ENCODE measurements around the gene DLG2. TPM values are rescaled to one million over a fixed set of nuclear protein-coding genes. Genes with fewer than 3 reads are reported as not detected.

The DLG2 gene
- total RNA-seq, 4 donors from 2014 or later: 7.3 to 14.1 (median 11.1) TPM

GRCh38 chr11:84522331-84522730, 1104.8 kb downstream of the DLG2 start:
- DNase-seq (ENCODE audit: extremely low spot score): no peak
- Histone ChIP-seq H3K27me3 (no peaks in the 10 kb centered on the region), H3K4me1 (peaks cover 0 to 33% (median 20%) of the 10 kb centered on the region in 4 donors), H3K27ac (replicated peaks in 1 of 4) (peak overlapping the region in 2 of 4 donors; percentile 9 to 12), H3K9me3 (no peaks in the 10 kb centered on the region), H3K4me3 (no peak overlapping the region), H3K36me3 (no peaks in the 10 kb centered on the region)
- intact Hi-C loops (cut with DNase I): loop anchor here (10.0 kb wide), 1 partner anchor 688 kb away; no protein-coding TSS in a partner anchor
- TF ChIP-seq POLR2AphosphoS5 (IDR thresholded peaks at IDR 0.05) (peak in 1 of 2 donors; percentile 30), CTCF (IDR thresholded peaks at IDR 0.05) (no peak), EP300 (IDR thresholded peaks at IDR 0.05) (no peak), POLR2A (IDR thresholded peaks at IDR 0.05; ENCODE audit: low read depth) (no peak)

GRCh38 chr11:84518631-84519183, 1108.4 kb downstream of the DLG2 start:
- TF ChIP-seq EP300 (IDR thresholded peaks at IDR 0.05) (no peak), CTCF (IDR thresholded peaks at IDR 0.05) (no peak), POLR2AphosphoS5 (IDR thresholded peaks at IDR 0.05) (no peak), POLR2A (IDR thresholded peaks at IDR 0.05; ENCODE audit: low read depth) (no peak)
- WGBS: 76% methylated on average over 2 of the region's 2 CpGs
- DNase-seq (ENCODE audit: extremely low spot score): no peak

GRCh38 chr11:84514436-84514835, 1112.7 kb downstream of the DLG2 start:
- no peak overlapping the region for H3K27ac ChIP-seq (replicated peaks in 1 of 4)
- TF ChIP-seq POLR2AphosphoS5 (IDR thresholded peaks at IDR 0.05) (no peak), EP300 (IDR thresholded peaks at IDR 0.05) (no peak)
- no peaks in the 10 kb centered on the region for H3K27me3 ChIP-seq
- no peaks in the 10 kb centered on the region for H3K36me3 ChIP-seq
- no peak overlapping the region for H3K4me3 ChIP-seq
- no peak for DNase-seq (ENCODE audit: extremely low spot score)
- intact Hi-C loops (cut with DNase I): no loop called here
- 59% methylated on average over 1 of the region's 1 CpG for WGBS
- no peaks in the 10 kb centered on the region for H3K4me1 ChIP-seq
- no peaks in the 10 kb centered on the region for H3K9me3 ChIP-seq

More at GRCh38 chr11:84518631-84519183, 1108.4 kb downstream of the DLG2 start:
- H3K4me3 ChIP-seq: no peak overlapping the region
- no peaks in the 10 kb centered on the region for H3K9me3 ChIP-seq
- no peaks in the 10 kb centered on the region for H3K36me3 ChIP-seq
- no peak overlapping the region for H3K27ac ChIP-seq (replicated peaks in 1 of 4)
- peaks cover 0 to 18% (median 8%) of the 10 kb centered on the region in 4 donors for H3K4me1 ChIP-seq
- no peaks in the 10 kb centered on the region for H3K27me3 ChIP-seq
- intact Hi-C loops (cut with DNase I): loop anchor here (5.0 kb wide), 1 partner anchor 131 kb away; no protein-coding TSS in a partner anchor

- Histone ChIP-seq H3K27me3 (no peaks in the 10 kb centered on the region), H3K9me3 (no peaks in the 10 kb centered on the region), H3K36me3 (no peaks in the 10 kb centered on the region), H3K27ac (replicated peaks in 1 of 4) (no peak overlapping the region), H3K4me1 (no peaks in the 10 kb centered on the region), H3K4me3 (no peak overlapping the region)
- intact Hi-C loops (cut with DNase I): no loop called here
- no peak for DNase-seq (ENCODE audit: extremely low spot score)
- 70% methylated on average over 1 of the region's 1 CpG for WGBS
- TF ChIP-seq EP300 (IDR thresholded peaks at IDR 0.05) (no peak), CTCF (IDR thresholded peaks at IDR 0.05) (no peak), POLR2A (IDR thresholded peaks at IDR 0.05; ENCODE audit: low read depth) (no peak), POLR2AphosphoS5 (IDR thresholded peaks at IDR 0.05) (no peak)
These were observed 1123.6 kb downstream of the DLG2 start for GRCh38 chr11:84503503-84503902.

GRCh38 chr11:84501750-84502149, 1125.4 kb downstream of the DLG2 start:
- no peak for DNase-seq (ENCODE audit: extremely low spot score)

More at GRCh38 chr11:84501750-84502149, 1125.4 kb downstream of the DLG2 start:
- Histone ChIP-seq H3K4me1 (no peaks in the 10 kb centered on the region), H3K36me3 (no peaks in the 10 kb centered on the region), H3K27me3 (no peaks in the 10 kb centered on the region), H3K27ac (replicated peaks in 1 of 4) (no peak overlapping the region), H3K9me3 (no peaks in the 10 kb centered on the region), H3K4me3 (no peak overlapping the region)
- no peak for TF ChIP-seq POLR2AphosphoS5 (IDR thresholded peaks at IDR 0.05)
- no peak for TF ChIP-seq EP300 (IDR thresholded peaks at IDR 0.05)
- no peak for TF ChIP-seq POLR2A (IDR thresholded peaks at IDR 0.05; ENCODE audit: low read depth)
- intact Hi-C loops (cut with DNase I): no loop called here
